Vagina (tissue), 2 donors: ENCODE data around the gene CCDC178.

Source experiments
- CTCF ChIP-seq, 3 experiments: fragments of 450-650 bp in 2 of 3; fragments of 200-600 bp in 1 of 3; sonication (generic) in 1 of 3; IDR thresholded peaks; one replicate each; pipeline ENCODE4 v1.5.1; 2017 to 2019; ENCODE audit warnings: antibody characterized with exemption in 3 of 3, mild to moderate bottlenecking in 2 of 3, moderate library complexity in 2 of 3
- POLR2A ChIP-seq, 2 donors: fragments of 450-650 bp; IDR thresholded peaks; one replicate each; pipeline ENCODE4 v1.6.1; 2017; ENCODE audit warnings: antibody characterized with exemption in 2 of 2, mild to moderate bottlenecking in 2 of 2, moderate library complexity in 2 of 2
- POLR2AphosphoS5 ChIP-seq, 2 donors: sonication (generic); formaldehyde crosslinking; IDR thresholded peaks; one replicate each; pipeline ENCODE4 v1.9.0; 2017; ENCODE audit warnings: antibody characterized with exemption in 2 of 2, mild to moderate bottlenecking in 2 of 2, low read depth in 1 of 2; ENCODE audit not compliant: insufficient read depth in 1 of 2

GRCh38 chr18:33470216-33470615 is 29.7 kb upstream of the CCDC178 start:
- no peak for TF ChIP-seq CTCF (IDR thresholded peaks at IDR 0.05)
- no peak for TF ChIP-seq POLR2A (IDR thresholded peaks at IDR 0.05)
- TF ChIP-seq POLR2AphosphoS5 (IDR thresholded peaks at IDR 0.05; ENCODE audit: insufficient read depth in 1 of 2, low read depth in 1 of 2) = no peak
